ENCODE data around the gene CLASRP.

CLASRP gene

DNA sequence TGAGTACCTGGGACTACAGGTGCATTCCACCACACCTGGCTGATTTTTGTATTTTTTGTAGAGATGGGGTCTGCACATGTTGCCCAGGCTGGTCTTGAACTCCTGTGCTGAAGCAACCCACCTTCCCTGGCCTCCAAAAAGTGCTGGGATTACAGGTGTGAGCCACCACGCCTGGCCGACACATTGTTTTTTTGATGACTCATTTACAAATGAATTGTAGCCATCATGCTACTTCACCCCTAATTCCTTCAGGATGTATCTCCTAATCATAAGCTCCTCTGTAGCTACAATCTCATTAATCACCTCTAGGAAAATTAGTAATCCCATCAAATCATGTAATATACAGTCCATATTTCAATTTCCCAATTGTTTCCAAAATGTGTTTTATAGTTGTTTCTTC, 19.7 kb upstream of the CLASRP start:
- no peak for DNase-seq (ENCODE audit: low read depth, low spot score)

DNA sequence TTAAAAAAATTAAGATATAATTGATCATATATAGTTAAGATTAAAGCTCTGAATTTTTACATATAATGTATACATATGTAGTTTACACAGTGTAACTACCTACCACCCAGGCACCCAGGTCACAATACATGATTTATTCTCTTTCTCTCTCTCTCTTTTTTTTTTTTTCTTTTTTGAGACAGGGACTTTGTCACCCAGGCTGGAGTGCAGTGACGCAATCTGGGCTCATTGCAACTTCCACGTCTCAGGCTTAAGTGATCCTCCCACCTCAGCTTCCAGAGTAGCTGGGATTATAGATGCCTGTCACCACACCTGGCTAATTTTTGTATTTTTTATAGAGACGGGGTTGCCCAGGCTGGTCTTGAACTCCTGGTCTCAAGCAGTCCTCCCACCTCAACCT, 18.8 kb upstream of the CLASRP start:
- DNase-seq (ENCODE audit: low read depth, low spot score): no peak

DNA sequence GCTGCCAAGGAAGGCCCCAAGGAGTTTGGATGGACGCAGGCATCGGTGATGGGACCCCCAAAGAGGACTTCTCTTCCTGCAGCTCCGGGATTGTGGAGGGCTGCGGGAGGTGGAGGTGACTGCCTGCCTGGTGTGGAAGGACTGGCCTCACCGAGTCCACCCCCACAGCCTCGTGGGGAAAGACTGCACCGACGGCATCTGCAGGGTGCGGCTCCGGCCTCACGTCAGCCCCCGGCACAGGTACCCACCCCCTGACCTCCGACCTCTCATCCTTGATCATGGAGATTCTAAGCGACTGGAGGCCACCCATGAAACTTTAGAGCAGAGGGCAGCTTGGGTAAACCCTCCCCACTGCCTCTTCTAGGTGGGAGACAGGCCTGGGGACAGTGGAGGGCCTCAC, 16.9 kb upstream of the CLASRP start:
- DNase-seq (ENCODE audit: low read depth, low spot score): no peak

DNA sequence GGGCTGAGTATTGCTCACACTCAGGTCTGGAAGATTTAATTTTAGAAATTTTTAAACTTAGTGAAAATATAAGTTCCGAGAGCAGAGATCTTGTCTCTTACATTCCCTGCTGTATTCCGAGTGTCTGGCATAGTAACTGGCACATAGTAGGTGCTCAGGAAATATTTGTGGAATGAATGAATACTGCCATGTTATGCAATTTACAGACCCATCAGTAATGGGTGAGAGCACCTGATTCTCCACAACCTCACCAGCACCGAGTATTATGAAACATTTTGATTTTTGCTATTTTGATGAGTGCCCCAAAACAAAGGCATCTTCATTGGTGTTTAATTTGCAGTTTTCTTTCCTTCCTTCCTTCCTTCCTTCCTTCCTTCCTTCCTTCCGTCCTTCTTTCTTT, 15.8 kb upstream of the CLASRP start:
- no peak for DNase-seq (ENCODE audit: low read depth, low spot score)

DNA sequence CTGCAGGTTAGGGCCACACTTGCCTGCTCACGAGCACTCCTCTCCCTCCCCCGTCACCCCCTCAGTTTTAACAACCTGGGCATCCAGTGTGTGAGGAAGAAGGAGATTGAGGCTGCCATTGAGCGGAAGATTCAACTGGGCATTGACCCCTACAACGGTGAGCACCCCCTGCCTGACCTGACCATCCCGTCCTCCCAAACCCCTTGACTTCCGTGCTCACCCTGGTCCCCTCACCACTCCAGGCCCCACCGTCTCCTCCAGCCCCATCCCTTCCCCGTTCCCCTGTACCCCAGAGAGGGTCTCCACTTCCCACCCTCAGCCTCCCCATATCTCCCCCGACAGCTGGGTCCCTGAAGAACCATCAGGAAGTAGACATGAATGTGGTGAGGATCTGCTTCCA, 13.6 kb upstream of the CLASRP start:
- DNase-seq (ENCODE audit: low read depth, low spot score): no peak

DNA sequence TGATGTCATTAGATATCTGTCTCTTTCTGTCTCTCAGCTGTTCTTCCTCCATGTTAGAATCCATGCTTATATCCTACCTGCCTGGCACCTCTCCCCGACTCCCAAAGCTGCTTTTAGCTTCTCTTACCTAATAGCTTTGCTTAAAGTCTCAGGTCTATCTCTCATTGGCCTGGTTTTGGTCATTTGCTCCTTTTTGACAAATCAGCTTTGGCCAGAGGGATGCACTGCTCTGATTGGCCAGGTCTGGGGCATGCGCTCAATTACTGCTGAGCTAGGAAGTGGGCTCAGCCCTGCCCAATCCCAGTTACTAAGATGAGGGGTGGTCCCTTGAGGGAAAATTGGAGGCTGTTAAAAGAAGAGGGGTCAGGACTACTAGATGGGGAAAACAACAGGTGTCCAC, 11.5 kb upstream of the CLASRP start:
- DNase-seq (ENCODE audit: low read depth, low spot score): no peak

DNA sequence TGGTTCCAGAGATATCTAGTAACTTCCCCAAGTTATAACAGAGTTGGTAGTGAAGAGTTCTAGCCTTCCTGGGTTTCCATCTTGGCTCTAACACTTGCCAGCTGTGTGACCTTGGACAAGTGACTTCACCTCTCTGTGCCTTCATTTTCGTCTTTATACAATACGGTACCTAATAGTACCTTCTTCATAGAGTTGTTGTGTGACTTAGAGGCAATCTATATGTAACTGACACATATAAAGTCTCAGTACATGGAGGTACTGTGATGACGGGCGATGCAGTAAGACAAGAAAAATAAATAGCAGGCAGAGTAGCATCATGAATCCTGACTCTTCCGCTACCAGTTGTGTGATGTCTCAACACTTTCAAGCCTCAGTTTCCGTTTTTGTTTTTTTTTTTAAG, 8.0 kb upstream of the CLASRP start:
- DNase-seq (ENCODE audit: low read depth, low spot score): no peak

DNA sequence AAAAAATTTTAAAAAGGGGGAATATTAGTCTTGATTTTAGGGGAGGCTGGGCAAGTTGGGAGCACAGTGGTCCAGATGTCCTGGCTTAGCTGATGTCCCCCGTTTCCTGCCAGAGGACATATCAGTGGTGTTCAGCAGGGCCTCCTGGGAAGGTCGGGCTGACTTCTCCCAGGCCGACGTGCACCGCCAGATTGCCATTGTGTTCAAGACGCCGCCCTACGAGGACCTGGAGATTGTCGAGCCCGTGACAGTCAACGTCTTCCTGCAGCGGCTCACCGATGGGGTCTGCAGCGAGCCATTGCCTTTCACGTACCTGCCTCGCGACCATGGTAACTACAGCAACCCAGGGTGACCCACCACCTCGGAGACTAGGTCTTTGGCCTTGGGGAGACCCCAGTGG, 6.4 kb upstream of the CLASRP start:
- no peak for DNase-seq (ENCODE audit: low read depth, low spot score)

DNA sequence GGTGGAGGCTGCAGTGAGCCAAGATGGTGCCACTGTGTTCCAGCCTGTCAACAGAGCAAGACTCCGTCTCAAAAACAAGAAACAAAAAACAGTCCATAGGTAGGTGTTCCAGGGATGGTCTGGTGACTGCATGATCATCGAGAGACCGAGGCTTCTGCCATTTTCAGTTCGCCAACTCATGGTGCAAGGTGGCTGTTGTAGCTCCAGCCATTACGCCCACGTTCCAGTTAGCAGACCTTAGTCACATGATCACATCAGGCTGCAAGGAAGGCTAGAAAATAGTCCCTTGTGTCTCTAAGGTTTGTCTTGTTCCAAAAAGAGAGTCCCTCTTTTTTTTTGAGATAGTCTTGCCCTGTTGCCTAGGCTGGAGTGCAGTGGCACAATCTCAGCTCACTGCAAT, 3.1 kb upstream of the CLASRP start:
- DNase-seq (ENCODE audit: low read depth, low spot score): no peak

DNA sequence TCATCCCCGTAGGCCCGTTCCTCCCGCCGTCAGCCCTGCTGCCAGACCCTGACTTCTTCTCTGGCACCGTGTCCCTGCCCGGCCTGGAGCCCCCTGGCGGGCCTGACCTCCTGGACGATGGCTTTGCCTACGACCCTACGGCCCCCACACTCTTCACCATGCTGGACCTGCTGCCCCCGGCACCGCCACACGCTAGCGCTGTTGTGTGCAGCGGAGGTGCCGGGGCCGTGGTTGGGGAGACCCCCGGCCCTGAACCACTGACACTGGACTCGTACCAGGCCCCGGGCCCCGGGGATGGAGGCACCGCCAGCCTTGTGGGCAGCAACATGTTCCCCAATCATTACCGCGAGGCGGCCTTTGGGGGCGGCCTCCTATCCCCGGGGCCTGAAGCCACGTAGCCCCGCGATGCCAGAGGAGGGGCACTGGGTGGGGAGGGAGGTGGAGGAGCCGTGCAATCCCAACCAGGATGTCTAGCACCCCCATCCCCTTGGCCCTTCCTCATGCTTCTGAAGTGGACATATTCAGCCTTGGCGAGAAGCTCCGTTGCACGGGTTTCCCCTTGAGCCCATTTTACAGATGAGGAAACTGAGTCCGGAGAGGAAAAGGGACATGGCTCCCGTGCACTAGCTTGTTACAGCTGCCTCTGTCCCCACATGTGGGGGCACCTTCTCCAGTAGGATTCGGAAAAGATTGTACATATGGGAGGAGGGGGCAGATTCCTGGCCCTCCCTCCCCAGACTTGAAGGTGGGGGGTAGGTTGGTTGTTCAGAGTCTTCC, 1.3 kb upstream of the CLASRP start:
- no peak for DNase-seq (ENCODE audit: low read depth, low spot score)

DNA sequence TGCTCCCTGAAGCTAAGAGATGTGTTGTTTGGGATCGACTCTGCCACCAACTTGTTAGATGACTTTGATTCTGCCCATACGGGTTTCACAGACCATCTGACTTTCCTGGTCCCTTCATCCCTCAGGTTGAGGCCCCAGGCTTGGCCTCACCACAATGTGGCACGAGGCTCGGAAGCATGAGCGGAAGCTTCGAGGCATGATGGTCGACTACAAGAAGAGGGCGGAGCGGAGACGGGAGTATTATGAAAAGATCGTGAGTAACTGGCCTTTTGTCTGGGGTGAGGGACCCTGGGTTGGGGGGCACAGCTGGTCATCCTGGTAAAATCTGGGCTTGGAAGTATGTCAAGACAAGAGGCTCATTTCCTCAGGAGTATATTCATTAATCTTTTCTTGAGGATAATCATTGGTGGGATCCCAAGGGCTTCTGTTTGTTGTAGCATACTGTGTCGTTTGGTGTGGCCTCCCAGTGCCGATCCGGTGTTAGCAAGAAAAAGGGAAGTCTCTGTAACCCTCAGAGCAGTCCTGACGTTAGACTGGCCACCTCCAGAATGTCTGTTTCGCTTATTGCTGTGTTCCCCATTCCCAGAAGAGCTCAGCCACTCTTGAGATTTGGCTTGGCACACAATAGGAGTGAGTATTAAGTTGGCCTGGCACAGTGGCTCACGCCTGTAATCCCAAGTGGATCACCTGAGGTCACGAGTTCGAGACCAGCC, 1.4 kb downstream of the CLASRP start:
- no peak for DNase-seq (ENCODE audit: low read depth, low spot score)

DNA sequence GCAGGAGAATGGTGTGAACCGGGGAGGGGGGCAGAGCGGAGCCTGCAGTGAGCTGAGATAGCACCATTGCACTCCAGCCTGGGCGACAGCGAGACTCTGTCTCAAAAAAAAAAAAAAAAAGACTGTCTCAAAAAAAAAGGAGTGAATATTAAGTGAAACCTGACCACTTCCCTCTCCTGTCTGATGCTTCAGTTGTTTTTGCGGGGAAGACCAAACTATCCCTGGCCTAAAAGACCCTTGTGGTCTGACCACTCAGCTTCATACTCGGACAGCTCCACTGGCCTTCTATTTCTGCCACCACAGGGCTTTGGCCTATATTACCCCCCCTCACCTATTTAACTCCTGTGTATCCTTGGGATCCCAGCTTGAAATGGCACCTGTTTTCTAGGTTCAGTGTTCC, 2.3 kb downstream of the CLASRP start:
- DNase-seq (ENCODE audit: low read depth, low spot score): no peak

DNA sequence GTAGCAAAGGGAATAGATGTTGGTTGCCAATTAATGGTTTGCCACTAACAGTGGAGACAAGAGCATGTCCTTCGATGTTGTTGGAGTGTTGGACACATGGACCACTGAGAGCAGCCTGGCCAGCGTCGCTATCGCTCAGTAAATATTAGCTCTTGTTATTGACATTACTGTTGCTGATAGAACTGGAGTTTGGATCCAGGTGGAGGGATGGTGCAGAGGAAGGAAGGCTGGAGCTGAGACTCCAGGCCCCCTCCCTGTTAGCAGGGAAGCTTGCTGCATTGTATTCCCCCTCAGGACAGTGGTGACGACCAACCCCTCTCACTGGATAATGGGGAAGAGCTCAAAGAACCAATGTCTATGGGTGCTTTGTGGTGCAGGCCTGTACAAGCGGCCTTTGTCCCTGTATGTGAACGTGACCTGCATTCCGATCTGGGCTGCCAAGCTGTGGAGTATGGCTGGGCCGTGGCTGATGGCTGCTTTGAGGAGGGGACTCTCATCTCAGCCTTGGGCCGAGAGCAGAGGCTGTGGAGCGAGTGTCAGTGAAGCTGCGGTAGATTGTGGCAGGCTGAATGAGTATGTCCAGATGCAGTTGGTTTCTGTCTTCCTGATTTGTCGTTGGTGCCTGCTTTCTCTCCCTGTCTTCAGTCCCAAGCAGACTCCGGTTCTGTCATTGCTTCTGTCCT, 7.0 kb downstream of the CLASRP start:
- DNase-seq (ENCODE audit: low read depth, low spot score): no peak

DNA sequence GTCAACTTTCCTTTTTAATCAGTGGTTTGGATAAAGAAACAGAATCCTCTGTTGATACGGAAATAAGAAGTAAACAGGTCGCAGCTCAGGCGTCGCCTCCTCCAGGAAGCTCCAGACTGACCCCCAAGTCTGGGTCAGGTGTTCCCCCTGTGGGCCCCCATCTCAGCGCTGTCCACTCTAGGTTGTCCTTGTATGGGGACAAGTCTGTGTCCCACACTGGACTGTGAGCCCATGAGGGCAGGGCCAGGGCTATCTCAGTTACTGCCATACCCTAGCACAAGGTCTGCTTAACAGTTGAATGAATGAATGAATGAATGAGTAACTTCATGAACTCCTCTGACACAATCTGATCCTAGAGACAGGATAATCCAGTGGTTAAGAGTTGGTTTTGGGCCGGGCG, 7.5 kb downstream of the CLASRP start:
- no peak for DNase-seq (ENCODE audit: low read depth, low spot score)

DNA sequence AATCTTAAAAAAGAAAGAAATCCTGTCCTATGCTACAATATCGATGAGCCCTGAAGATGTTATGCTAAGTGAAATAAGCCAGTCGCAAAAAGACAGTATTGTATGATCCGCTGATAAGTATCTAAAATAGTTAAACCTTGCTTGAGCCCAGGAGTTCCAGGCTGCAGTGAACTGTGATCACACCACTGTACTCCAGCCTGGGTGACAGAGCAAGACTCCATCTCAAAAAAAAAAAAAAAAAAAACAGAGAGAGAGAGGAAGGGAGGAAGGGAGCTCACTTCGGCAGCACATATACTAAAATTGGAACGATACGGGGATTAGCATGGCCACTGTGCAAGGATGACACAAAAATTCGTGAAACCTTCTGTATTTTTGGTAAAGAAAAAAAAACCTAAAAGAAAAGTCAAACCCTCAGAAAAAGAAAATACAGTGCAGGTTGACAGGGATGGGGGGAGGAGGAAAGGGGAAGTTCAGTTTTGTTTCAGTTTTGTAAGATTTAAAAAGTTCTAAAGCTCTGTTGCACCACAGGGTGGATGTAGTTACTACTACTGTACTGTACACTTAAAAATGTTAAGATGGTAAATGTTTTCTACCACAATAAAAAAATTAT, 8.4 kb downstream of the CLASRP start:
- no peak for DNase-seq (ENCODE audit: low read depth, low spot score)

DNA sequence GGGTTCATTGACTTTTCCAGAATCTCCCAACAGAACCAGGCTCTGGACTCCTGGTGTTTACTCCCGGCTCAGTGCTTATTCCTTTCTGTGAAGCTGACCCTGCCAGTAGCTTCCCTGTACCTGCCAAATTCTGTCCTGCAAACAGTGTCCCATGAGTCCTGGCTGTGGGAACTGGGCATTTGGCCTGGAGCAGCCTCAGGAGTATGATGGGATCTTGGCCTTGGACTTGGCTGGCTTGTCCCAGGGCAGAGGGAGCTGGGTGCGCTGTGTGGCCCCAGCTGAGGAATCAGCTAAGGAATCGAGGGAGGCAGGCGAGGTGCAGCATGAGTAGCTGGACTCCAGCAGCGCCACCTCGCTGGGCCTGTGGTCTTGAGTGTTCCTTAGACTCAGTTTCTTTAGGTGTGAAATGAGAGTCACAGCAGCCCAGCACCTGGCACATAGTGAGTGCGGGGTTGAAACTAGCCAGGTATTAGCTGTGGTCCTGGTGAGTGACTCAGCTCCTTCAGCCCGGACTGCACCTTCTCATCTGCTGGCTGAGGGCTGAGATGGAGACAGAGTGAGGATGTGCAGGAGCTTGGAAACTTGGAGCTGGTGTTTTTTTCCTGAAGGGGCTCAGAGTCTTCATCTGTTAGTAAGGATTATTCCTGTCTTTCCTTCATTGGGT, 10.4 kb downstream of the CLASRP start:
- DNase-seq (ENCODE audit: low read depth, low spot score): no peak

DNA sequence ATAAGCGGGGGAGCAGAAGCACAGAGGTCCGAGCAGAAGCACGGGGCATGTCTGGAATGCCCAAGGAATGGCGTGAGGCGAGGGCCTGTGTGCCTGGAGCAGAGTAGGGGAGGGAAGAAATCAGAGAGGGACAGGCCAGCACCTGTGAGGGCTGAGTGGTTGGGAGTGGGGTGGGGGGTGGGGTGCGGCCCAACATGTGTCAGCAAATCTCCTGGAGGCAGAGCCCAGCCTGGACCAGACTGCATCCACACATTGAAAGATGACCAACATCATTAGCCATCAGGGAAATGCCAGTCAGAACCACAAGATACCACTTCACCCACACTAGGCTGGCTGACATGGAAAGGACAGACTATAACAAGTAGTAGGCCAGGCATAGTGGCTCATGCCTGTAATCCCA, 11.2 kb downstream of the CLASRP start:
- DNase-seq (ENCODE audit: low read depth, low spot score): no peak

DNA sequence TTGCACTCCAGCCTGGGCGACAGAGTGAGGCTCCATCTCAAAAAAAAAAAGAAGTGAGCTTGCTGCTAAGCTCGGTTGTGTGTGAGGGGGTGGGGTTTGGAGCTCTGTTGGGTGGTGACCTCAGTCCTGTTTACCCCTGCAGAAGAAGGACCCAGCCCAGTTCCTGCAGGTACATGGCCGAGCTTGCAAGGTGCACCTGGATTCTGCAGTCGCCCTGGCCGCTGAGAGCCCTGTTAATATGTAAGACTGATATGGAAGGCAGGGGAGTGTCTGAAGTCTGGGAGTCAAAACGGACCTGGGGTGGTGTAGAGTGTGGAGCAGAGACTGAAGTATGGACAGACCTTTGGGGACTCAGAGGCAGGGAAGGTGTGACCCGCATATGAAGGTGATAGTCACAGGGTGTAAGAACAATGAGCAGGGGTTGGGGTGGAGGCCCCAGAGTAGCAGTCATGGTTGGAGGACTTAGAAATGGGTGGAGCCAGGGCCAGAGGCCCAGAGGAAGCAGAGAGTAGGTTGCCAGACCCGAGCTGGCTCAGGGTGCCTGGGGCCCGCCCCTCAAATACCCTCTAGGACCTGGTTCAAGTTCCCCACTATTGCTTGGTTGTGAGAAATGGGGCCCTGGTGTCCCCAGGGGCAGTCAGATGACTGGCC, 13.2 kb downstream of the CLASRP start:
- DNase-seq (ENCODE audit: low read depth, low spot score): no peak

DNA sequence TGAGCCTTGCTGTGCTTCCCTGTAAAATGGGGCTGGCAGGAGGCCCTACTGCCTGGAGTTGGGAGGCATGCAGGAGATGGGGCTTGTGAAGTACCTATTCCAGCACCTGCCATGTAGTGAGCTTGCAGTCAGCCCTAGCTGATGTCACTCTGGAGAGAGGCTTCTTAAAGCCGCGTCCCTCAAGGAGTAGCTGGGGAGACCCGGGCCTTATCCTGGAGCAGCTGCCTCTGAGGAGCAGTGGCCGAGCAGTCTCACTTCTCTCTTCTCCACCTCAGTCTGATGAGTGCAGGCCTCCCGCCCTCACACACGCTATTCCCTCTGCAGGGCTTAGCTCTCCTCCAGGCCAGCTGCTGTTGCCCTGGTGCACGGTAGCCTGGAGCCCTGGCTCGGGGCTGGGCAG, 18.0 kb downstream of the CLASRP start:
- no peak for DNase-seq (ENCODE audit: low read depth, low spot score)

DNA sequence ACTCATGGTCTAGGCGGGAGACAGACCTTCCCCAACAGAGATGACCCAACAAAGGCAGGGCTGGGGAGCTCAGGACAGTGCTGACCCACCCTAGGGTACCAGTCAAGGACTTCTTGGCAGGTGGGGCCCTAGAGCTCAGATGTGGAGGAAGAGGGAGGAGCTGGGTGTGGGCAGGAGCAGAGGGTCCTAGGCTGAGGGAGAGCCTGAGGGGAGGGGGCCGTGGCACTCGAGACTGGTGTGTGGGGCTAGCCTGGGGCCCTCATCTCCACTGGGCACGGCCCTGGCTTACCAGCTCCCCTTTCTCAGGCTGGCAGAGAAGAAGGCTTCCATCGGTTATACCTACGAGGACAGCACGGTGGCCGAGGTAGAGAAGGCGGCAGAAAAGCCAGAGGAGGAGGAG, 18.6 kb downstream of the CLASRP start:
- DNase-seq (ENCODE audit: low read depth, low spot score): no peak

DNA sequence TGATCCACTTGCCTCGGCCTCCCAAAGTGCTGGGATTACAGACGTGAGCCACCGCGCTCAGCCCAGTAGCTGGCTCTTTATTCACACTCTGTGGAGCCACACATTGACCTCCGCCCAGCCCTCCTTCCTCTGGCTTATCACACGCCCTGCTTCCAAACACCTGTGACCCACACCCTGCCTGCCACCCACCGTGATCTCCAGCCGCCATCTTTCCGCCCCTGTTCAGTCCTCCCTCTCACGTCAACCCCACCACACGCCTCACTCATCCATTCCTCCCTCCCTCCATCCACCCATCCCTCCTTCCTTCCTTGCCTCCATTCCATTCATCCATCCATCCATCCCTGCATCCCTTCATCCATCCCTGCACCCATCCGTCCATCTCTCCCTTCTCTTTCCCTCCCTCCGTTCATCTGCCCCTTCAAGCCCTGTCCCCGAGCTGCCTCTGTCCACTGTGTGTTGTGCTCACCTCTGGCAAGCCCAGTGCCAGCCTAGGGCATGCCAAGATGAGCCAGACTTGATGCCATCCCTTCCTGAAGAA, 19.8 kb downstream of the CLASRP start:
- no peak for DNase-seq (ENCODE audit: low read depth, low spot score)
